Mucosa of stomach (tissue), 1 donor: Measurements from ENCODE around the gene DCST2.

Experiments
- H3K27me3 ChIP-seq: one replicate; pipeline ENCODE4 v1.7.0; 2013; ENCODE audit warnings: mild to moderate bottlenecking, low read length; ENCODE audit not compliant: control insufficient read depth, insufficient read depth
- H3K36me3 ChIP-seq: one replicate; pipeline ENCODE4 v1.7.0; 2013; ENCODE audit warnings: low read length; ENCODE audit not compliant: control insufficient read depth, insufficient read depth
- H3K4me1 ChIP-seq: one replicate; pipeline ENCODE4 v1.7.0; 2013; ENCODE audit warnings: mild to moderate bottlenecking, low read length; ENCODE audit not compliant: control insufficient read depth, insufficient read depth
- H3K4me3 ChIP-seq: one replicate; pipeline ENCODE4 v1.7.0; 2013; ENCODE audit warnings: low read length
- H3K9ac ChIP-seq: one replicate; pipeline ENCODE4 v1.7.0; 2013; ENCODE audit warnings: mild to moderate bottlenecking, low read length, moderate library complexity
- H3K9me3 ChIP-seq: one replicate; pipeline ENCODE4 v1.7.0; 2013; ENCODE audit warnings: mild to moderate bottlenecking, low read length, moderate library complexity; ENCODE audit not compliant: control insufficient read depth
- donor health status: Pancreatic carcinoma.

The DCST2 gene

GRCh38 chr1:155051777-155052398, 18.3 kb upstream of the DCST2 start:
- Histone ChIP-seq H3K27me3 (no peaks in the 10 kb centered on the region), H3K4me3 (peak overlapping the region; percentile 10), H3K9ac (peak overlapping the region; percentile 65), H3K4me1 (peaks cover 34% of the 10 kb centered on the region), H3K9me3 (no peaks in the 10 kb centered on the region), H3K36me3 (peaks cover 5% of the 10 kb centered on the region)

- H3K4me3 ChIP-seq, result peak overlapping the region; percentile 10
- H3K9ac ChIP-seq, result peak overlapping the region; percentile 65
- no peaks in the 10 kb centered on the region for H3K27me3 ChIP-seq
- H3K36me3 ChIP-seq, result peaks cover 4% of the 10 kb centered on the region
- H3K4me1 ChIP-seq, result peaks cover 34% of the 10 kb centered on the region
- no peaks in the 10 kb centered on the region for H3K9me3 ChIP-seq
These were observed 17.8 kb upstream of the DCST2 start for GRCh38 chr1:155051342-155051776.

GRCh38 chr1:155050560-155051341, 17.2 kb upstream of the DCST2 start, which contains the start of gene ADAM15:
Gene ADAM15 (plus strand): TSS chr1:155051316. CDS start chr1:155051387, 71 bp downstream.
- Histone ChIP-seq H3K9ac (peak within 1 kb of the TSS; percentile 77), H3K36me3 (no peaks in the 10 kb centered on the region), H3K4me1 (peaks cover 34% of the 10 kb centered on the region)

GRCh38 chr1:155049651-155050559, 16.3 kb upstream of the DCST2 start:
- Histone ChIP-seq H3K9me3 (no peaks in the 10 kb centered on the region), H3K4me3 (peak overlapping the region; percentile 78), H3K9ac (peak overlapping the region; percentile 77), H3K27me3 (no peaks in the 10 kb centered on the region), H3K36me3 (no peaks in the 10 kb centered on the region), H3K4me1 (peaks cover 41% of the 10 kb centered on the region)

More at GRCh38 chr1:155050560-155051341, 17.2 kb upstream of the DCST2 start, which contains the start of gene ADAM15:
- peak within 1 kb of the TSS; percentile 78 for H3K4me3 ChIP-seq
- no peaks in the 10 kb centered on the region for H3K27me3 ChIP-seq
- H3K9me3 ChIP-seq, result no peaks in the 10 kb centered on the region

GRCh38 chr1:155048449-155049334, 15.1 kb upstream of the DCST2 start:
- H3K9ac ChIP-seq, result no peak overlapping the region
- H3K36me3 ChIP-seq, result no peaks in the 10 kb centered on the region
- no peaks in the 10 kb centered on the region for H3K9me3 ChIP-seq
- H3K27me3 ChIP-seq, result no peaks in the 10 kb centered on the region
- H3K4me3 ChIP-seq, result no peak overlapping the region
- H3K4me1 ChIP-seq, result peaks cover 53% of the 10 kb centered on the region

- H3K9me3 ChIP-seq, result no peaks in the 10 kb centered on the region
- H3K4me1 ChIP-seq, result peaks cover 46% of the 10 kb centered on the region
- H3K36me3 ChIP-seq, result no peaks in the 10 kb centered on the region
- no peaks in the 10 kb centered on the region for H3K27me3 ChIP-seq
- no peak overlapping the region for H3K4me3 ChIP-seq
- peak overlapping the region; percentile 10 for H3K9ac ChIP-seq
These were observed 11.5 kb upstream of the DCST2 start for GRCh38 chr1:155044812-155045657.

- Histone ChIP-seq H3K4me3 (no peak overlapping the region), H3K9me3 (no peaks in the 10 kb centered on the region), H3K27me3 (no peaks in the 10 kb centered on the region), H3K36me3 (no peaks in the 10 kb centered on the region), H3K9ac (peak overlapping the region; percentile 45), H3K4me1 (peaks cover 41% of the 10 kb centered on the region)
These were observed 10.8 kb upstream of the DCST2 start for GRCh38 chr1:155044365-155044764.

GRCh38 chr1:155043793-155044192, 10.2 kb upstream of the DCST2 start:
- H3K4me1 ChIP-seq, result peaks cover 41% of the 10 kb centered on the region
- H3K9ac ChIP-seq, result peak overlapping the region; percentile 45
- no peaks in the 10 kb centered on the region for H3K36me3 ChIP-seq
- H3K27me3 ChIP-seq, result no peaks in the 10 kb centered on the region
- H3K4me3 ChIP-seq, result no peak overlapping the region
- no peaks in the 10 kb centered on the region for H3K9me3 ChIP-seq

GRCh38 chr1:155043301-155043702, 9.7 kb upstream of the DCST2 start:
- Histone ChIP-seq H3K36me3 (no peaks in the 10 kb centered on the region), H3K27me3 (no peaks in the 10 kb centered on the region), H3K4me3 (no peak overlapping the region), H3K9ac (peak overlapping the region; percentile 45), H3K4me1 (peaks cover 45% of the 10 kb centered on the region), H3K9me3 (no peaks in the 10 kb centered on the region)

GRCh38 chr1:155042789-155043188, 9.2 kb upstream of the DCST2 start:
- Histone ChIP-seq H3K36me3 (no peaks in the 10 kb centered on the region), H3K27me3 (no peaks in the 10 kb centered on the region), H3K9ac (peak overlapping the region; percentile 45), H3K4me1 (peaks cover 50% of the 10 kb centered on the region), H3K4me3 (no peak overlapping the region), H3K9me3 (no peaks in the 10 kb centered on the region)
